SH-SY5Y (cell line): ENCODE data around the gene AOPEP.

Experiments used
- GATA2 ChIP-seq: IDR thresholded peaks from 2 replicates; pipeline ENCODE4 v1.6.1; 2011; ENCODE audit warnings: mild to moderate bottlenecking, low read depth, low read length
- GATA3 ChIP-seq: IDR thresholded peaks from 2 replicates; pipeline ENCODE4 v1.6.1; 2011; ENCODE audit warnings: low read depth, mild to moderate bottlenecking, low read length, moderate library complexity

- TF ChIP-seq GATA2 (no peak), GATA3 (no peak)
Observed at GRCh38 chr9:94796687-94797086, 70.2 kb downstream of the AOPEP start.
